BE2C (cell line): ENCODE measurements around the gene WNT5B.

Experiments
- DNase-seq: peaks from one replicate; pipeline ENCODE4 v3.0.0-alpha.2; 2020
- H3K27me3 ChIP-seq: fragments of 250-450 bp; sonication (Bioruptor Pico); 2 replicates; pipeline ENCODE4 v1.5.1; 2020; ENCODE audit warnings: mild to moderate bottlenecking
- H3K36me3 ChIP-seq: fragments of 250-450 bp; sonication (Bioruptor Pico); 2 replicates; pipeline ENCODE4 v1.5.1; 2020; ENCODE audit warnings: mild to moderate bottlenecking
- H3K4me1 ChIP-seq: fragments of 250-450 bp; sonication (Bioruptor Pico); 2 replicates; pipeline ENCODE4 v1.5.1; 2020
- H3K4me3 ChIP-seq: 2 replicates; pipeline ENCODE4 v1.5.1; 2011; ENCODE audit warnings: low read depth, low read length
- H3K9me3 ChIP-seq: fragments of 250-450 bp; sonication (Bioruptor Pico); 2 replicates; pipeline ENCODE4 v1.5.1; 2020
- CTCF ChIP-seq: IDR thresholded peaks from 2 replicates; pipeline ENCODE4 v1.5.1; 2012; ENCODE audit warnings: mild to moderate bottlenecking, low read depth, low read length

WNT5B gene

GRCh38 chr12:1583421-1584078 is 45.5 kb upstream of the WNT5B start:
- TF ChIP-seq CTCF = peak; percentile 98
- peak overlapping the region; percentile 25; the same call in 1 of the 2 replicates for H3K4me3 ChIP-seq
- H3K4me1 ChIP-seq = no peaks in the 10 kb centered on the region

GRCh38 chr12:1584326-1584725 is 44.7 kb upstream of the WNT5B start:
- no peak for TF ChIP-seq CTCF
- no peak for DNase-seq
- Histone ChIP-seq H3K4me3 (no peak overlapping the region), H3K27me3 (no peaks in the 10 kb centered on the region), H3K4me1 (no peaks in the 10 kb centered on the region), H3K36me3 (no peaks in the 10 kb centered on the region), H3K9me3 (no peaks in the 10 kb centered on the region)

More at GRCh38 chr12:1583421-1584078, 45.5 kb upstream of the WNT5B start:
- Histone ChIP-seq H3K9me3 (no peaks in the 10 kb centered on the region), H3K27me3 (no peaks in the 10 kb centered on the region), H3K36me3 (no peaks in the 10 kb centered on the region)
- peak; percentile 76 for DNase-seq

DNA sequence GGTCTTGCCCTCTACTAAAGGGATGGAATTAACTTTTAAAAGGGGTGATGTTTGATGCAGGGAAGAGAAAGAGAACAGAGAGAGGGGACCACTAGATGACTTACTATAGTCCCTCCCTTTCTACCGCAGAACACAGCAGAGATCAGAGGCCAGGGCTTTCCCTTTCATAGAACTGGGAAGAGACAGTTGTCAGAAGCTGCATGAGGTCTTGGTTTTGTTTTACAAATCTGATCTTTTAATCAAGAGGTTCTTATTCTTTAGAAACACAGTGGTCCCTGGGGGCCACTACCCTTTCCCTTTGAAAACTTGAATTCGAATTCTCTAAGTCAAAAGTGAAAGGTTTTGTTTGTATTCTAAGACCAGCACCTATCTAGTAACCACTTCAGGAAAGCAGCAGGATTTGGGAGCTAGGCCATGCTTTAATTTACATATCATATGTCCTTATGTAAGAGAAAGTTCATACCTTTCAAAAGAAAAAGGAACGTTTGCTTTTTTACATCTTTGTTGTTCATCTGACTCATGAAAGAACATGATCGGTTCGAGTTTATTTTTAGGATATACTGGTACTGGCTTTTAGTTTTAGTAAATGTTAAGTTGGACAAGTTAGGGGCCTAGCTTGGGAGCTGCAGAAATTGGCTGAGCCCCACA is 41.0 kb upstream of the WNT5B start:
- DNase-seq = no peak
- Histone ChIP-seq H3K4me3 (no peak overlapping the region), H3K36me3 (no peaks in the 10 kb centered on the region), H3K4me1 (no peaks in the 10 kb centered on the region; the same call in 1 of the 2 replicates), H3K9me3 (no peaks in the 10 kb centered on the region), H3K27me3 (no peaks in the 10 kb centered on the region)
- TF ChIP-seq CTCF = no peak

GRCh38 chr12:1588575-1588947 is 40.5 kb upstream of the WNT5B start:
- H3K4me1 ChIP-seq = no peaks in the 10 kb centered on the region; the same call in 1 of the 2 replicates
- no peaks in the 10 kb centered on the region for H3K27me3 ChIP-seq
- H3K9me3 ChIP-seq = no peaks in the 10 kb centered on the region
- no peak overlapping the region for H3K4me3 ChIP-seq
- no peak for TF ChIP-seq CTCF
- no peaks in the 10 kb centered on the region for H3K36me3 ChIP-seq
- no peak for DNase-seq

DNA sequence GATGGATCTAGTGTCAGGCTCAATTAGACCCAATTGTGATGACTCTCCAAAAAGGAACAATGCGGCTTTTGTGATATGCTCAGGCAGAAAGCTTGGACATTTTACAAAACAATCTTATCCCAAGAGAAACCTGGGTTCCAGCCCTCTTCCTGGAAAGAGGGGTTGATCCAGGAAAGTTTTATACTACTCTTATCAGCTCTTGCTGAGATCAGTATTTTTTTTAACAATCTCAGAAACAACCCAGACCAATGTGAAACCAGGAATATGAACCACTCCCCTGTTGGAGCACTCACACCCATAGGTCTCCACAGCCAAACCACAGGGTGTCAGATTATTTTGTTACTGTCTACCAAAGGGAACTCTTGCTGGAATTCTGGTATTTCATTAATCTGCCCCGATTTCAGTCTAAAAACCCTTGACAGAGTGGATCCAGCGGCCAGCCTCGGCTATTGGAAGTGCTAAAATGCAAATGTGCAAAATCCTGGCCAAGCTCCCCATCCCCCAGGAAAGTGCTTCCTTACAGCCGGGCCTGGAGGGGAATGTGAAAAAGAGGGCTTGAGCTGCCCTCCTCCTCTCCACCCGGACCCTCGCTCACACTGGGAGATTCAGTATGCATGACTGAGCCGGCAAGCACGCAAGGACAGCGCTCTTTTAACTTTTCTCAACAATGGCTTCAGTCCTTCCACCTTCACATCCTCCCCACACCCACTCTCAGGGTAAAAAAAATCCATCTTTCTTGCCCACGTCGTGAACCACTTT is 38.6 kb upstream of the WNT5B start:
- no peaks in the 10 kb centered on the region for H3K27me3 ChIP-seq
- no peak overlapping the region; the same call in 1 of the 2 replicates for H3K4me3 ChIP-seq
- DNase-seq = no peak
- peaks cover 5% of the 10 kb centered on the region for H3K4me1 ChIP-seq
- TF ChIP-seq CTCF = no peak
- no peaks in the 10 kb centered on the region for H3K36me3 ChIP-seq
- no peaks in the 10 kb centered on the region for H3K9me3 ChIP-seq
